Cardiac muscle cell (in vitro differentiated cells and primary cell): ENCODE data around the gene LCT. TPM values are rescaled to one million over a fixed set of nuclear protein-coding genes. Genes with fewer than 3 reads are reported as not detected.

Source experiments
- DNase-seq, 2 donors: peaks; one replicate each; pipeline versions ENCODE4 v3.0.0 to v3.0.0-alpha.2; 2010 to 2017; ENCODE audit warnings: low read depth in 1 of 2, low spot score in 1 of 2
- H3K27ac ChIP-seq: fragments of 200-600 bp; sonication (generic); 2 replicates; pipeline ENCODE4 v1.5.1; 2016
- H3K27me3 ChIP-seq: fragments of 200-600 bp; sonication (generic); 2 replicates; pipeline ENCODE4 v1.6.0; 2016; ENCODE audit warnings: control low read depth
- H3K36me3 ChIP-seq: fragments of 200-600 bp; sonication (generic); 2 replicates; pipeline ENCODE4 v1.5.1; 2016; ENCODE audit warnings: control low read depth
- H3K4me1 ChIP-seq: fragments of 200-600 bp; sonication (generic); 2 replicates; pipeline ENCODE4 v1.8.1; 2017; ENCODE audit warnings: low read depth, mild to moderate bottlenecking, mixed run types
- H3K4me3 ChIP-seq: fragments of 200-600 bp; sonication (generic); 2 replicates; pipeline ENCODE4 v1.5.1; 2016; ENCODE audit warnings: mild to moderate bottlenecking
- H3K9me3 ChIP-seq: fragments of 200-600 bp; sonication (generic); 2 replicates; pipeline ENCODE4 v1.5.1; 2017; ENCODE audit warnings: low read depth, mild to moderate bottlenecking, control low read depth
- polyA plus RNA-seq: library from polyadenylated mRNA; unstranded; fragments of >200 nt; fragmentation: Nextera tagmentation; extraction: Ambion mirVana; gene quantifications from 2 replicates; pipeline ENCODE4 v1.2.1, GENCODE V29; 2016
- total RNA-seq: library from RNA; depleted of rRNA; stranded (reverse); fragments of >200 nt; gene quantifications from 2 replicates; pipeline ENCODE4 v1.2.3, GENCODE V29; 2016
- TF ChIP-seq, protein P1 (sequence below): IDR thresholded peaks from 2 replicates; pipeline ENCODE4 v1.5.1; 2012; ENCODE audit warnings: low read depth, mild to moderate bottlenecking, low read length

LCT gene
- total and polyA plus RNA-seq, 2 experiments from 2014 or later, result 0.03 TPM; not detected in 1

DNA sequence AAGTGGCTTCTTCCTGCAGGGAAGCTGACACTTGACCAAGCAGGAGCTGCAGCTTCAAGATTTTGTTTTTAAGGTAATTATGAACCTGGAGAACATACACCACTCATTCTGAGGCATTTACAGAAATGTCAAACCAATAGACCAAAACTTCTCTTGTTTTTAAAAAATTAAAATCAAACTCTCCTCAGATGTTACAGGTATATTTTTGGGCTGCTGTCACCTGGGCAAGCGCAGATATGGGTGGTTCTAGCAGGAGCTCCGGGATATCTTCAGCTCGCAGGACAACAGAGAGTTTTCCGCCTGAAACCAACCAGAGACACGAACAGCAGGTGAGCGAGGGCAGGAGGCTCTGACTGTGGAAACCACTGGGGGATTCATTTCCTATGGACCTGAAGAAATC is 4.1 kb downstream of the LCT start:
- no peak for DNase-seq
- H3K4me1 ChIP-seq, result no peaks in the 10 kb centered on the region
- no peaks in the 10 kb centered on the region for H3K27me3 ChIP-seq
- no peaks in the 10 kb centered on the region for H3K36me3 ChIP-seq
- H3K9me3 ChIP-seq, result no peaks in the 10 kb centered on the region
- TF ChIP-seq, protein P1, sequence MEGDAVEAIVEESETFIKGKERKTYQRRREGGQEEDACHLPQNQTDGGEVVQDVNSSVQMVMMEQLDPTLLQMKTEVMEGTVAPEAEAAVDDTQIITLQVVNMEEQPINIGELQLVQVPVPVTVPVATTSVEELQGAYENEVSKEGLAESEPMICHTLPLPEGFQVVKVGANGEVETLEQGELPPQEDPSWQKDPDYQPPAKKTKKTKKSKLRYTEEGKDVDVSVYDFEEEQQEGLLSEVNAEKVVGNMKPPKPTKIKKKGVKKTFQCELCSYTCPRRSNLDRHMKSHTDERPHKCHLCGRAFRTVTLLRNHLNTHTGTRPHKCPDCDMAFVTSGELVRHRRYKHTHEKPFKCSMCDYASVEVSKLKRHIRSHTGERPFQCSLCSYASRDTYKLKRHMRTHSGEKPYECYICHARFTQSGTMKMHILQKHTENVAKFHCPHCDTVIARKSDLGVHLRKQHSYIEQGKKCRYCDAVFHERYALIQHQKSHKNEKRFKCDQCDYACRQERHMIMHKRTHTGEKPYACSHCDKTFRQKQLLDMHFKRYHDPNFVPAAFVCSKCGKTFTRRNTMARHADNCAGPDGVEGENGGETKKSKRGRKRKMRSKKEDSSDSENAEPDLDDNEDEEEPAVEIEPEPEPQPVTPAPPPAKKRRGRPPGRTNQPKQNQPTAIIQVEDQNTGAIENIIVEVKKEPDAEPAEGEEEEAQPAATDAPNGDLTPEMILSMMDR, result no peak
- no peak overlapping the region for H3K27ac ChIP-seq
- H3K4me3 ChIP-seq, result no peak overlapping the region

DNA sequence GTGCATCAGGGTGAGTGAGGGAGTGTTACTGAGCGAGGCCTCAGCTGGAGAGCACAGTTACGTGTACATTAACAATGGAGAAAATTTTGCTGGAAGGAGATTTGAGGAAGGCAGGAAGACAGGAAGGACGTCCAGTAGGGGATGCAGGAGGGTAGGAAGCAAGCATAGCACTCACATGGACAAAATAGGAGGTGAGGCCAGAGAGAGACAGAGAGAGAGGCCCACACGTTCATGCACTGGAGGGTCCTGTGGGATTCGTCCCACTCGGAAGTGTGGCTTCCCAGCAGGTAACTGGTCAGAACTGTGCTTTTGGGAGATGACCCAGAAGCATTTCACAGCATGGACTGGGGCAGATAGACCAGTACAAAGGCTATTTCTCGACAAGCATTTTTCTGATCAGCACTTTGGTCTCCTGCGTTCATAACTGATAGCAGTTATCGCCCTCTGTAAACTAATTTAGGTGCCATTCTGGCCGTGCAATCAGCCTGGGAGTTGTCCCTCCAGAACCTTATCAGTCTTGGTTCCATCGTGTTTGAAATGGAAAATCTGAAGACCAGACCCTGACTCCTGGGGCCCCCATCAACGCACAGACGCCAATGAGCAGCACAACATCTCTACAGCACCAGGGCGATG is 5.7 kb downstream of the LCT start:
- Histone ChIP-seq H3K9me3 (no peaks in the 10 kb centered on the region), H3K36me3 (no peaks in the 10 kb centered on the region), H3K4me3 (no peak overlapping the region), H3K27me3 (no peaks in the 10 kb centered on the region), H3K27ac (no peak overlapping the region), H3K4me1 (no peaks in the 10 kb centered on the region)
- TF ChIP-seq, protein P1, result no peak
- no peak for DNase-seq

GRCh38 chr2:135829378-135830135 is 7.4 kb downstream of the LCT start:
- Histone ChIP-seq H3K36me3 (no peaks in the 10 kb centered on the region), H3K4me1 (no peaks in the 10 kb centered on the region), H3K27me3 (no peaks in the 10 kb centered on the region), H3K4me3 (no peak overlapping the region), H3K9me3 (no peaks in the 10 kb centered on the region), H3K27ac (no peak overlapping the region)
- DNase-seq, result no peak
- TF ChIP-seq, protein P1, result no peak

DNA sequence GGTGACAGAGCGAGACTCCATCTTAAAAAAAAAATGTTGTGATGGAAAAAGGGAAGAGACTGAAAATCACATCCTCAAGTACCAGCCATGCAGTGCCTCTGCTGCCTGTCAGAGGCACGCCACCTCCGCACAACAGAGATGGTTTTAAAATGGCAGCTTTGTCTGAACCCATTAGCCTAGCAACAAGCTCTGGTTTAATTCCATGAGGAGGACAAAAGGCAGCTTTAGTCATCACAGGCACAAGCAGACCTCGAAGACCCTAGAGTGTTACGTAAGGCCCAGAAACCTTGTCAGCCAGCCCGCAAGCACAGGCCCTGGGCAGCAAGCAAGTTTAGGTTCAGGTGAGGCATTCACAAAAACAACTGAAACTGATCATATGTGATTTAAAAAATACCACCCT is 10.4 kb downstream of the LCT start:
- H3K4me1 ChIP-seq, result no peaks in the 10 kb centered on the region
- H3K36me3 ChIP-seq, result no peaks in the 10 kb centered on the region
- H3K9me3 ChIP-seq, result no peaks in the 10 kb centered on the region
- H3K27ac ChIP-seq, result no peak overlapping the region
- DNase-seq, result no peak
- TF ChIP-seq, protein P1, result no peak
- no peaks in the 10 kb centered on the region for H3K27me3 ChIP-seq
- no peak overlapping the region for H3K4me3 ChIP-seq

DNA sequence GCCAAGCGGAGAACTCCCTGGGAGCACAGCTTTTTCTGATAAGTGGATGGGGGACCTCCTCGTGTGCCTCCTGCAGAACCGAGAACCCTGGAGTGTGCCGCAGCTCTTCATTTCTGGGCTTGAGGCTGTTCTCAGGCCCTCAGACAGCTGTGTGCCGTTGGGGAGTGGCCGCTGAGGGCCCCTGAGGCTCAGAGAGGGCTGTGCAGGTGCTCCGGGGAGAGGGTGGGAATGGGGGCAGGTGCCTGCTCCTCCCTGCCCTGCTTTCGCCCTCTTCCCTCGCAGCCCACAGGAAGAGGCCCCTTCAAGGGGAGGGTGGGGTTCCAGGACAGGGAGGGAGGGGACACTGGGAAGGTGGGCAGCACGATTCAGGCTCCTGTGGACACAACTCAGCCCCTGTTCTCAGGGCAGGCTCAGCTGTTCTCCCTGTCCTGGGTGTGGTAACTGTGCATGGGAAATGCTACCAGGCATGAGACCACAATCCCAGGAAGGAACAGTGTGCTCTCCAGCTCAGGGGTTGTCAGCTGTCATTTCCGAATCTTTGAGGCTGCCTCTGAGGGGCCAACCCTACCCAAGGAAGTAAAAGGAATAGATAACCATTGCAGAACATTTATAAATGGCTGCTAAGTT is 11.3 kb downstream of the LCT start:
- Histone ChIP-seq H3K9me3 (no peaks in the 10 kb centered on the region), H3K27me3 (no peaks in the 10 kb centered on the region), H3K27ac (no peak overlapping the region), H3K4me1 (no peaks in the 10 kb centered on the region), H3K4me3 (no peak overlapping the region), H3K36me3 (no peaks in the 10 kb centered on the region)
- DNase-seq, result no peak
- TF ChIP-seq, protein P1, result no peak
